Stomach (tissue), 9 donors: ENCODE data around the gene LGR4. TPM values are rescaled to one million over a fixed set of nuclear protein-coding genes. Genes with fewer than 3 reads are reported as not detected.
"Not testable (repeated sequence)": the region's sequence is repeated elsewhere in the genome, so short reads cannot be mapped to it uniquely, and the experiment has no call there.

Experiments
- DNase-seq, 2 donors: peaks; one replicate each; pipeline versions ENCODE4 v3.0.0 to v3.0.0-alpha.2; 2013 to 2019
- H3K27ac ChIP-seq, 5 donors: fragments of 200-600 bp in 4 of 5; sonication (generic) in 4 of 5; one replicate each; pipeline ENCODE4 v1.5.1; 2013 to 2019; ENCODE audit warnings: mild to moderate bottlenecking in 1 of 5, moderate library complexity in 1 of 5
- H3K27me3 ChIP-seq, 3 donors: fragments of 200-600 bp; sonication (generic); one replicate each; pipeline ENCODE4 v1.5.1; 2017 to 2019; ENCODE audit warnings: mixed run types in 1 of 3
- H3K36me3 ChIP-seq, 4 donors: fragments of 200-600 bp; sonication (generic); 1 replicate in 3 of 4; 2 replicates in 1 of 4; pipeline ENCODE4 v1.5.1; 2016 to 2019
- H3K4me1 ChIP-seq, 4 donors: fragments of 200-600 bp; sonication (generic); one replicate each; pipeline ENCODE4 v1.5.1; 2016 to 2019
- H3K4me3 ChIP-seq, 4 donors: fragments of 200-600 bp; sonication (generic) in 3 of 4; one replicate each; pipeline ENCODE4 v1.5.1; 2016 to 2019; ENCODE audit warnings: mild to moderate bottlenecking in 1 of 4
- H3K9me3 ChIP-seq, 4 donors: fragments of 200-600 bp; sonication (generic); one replicate each; pipeline ENCODE4 v1.5.1; 2016 to 2019
- CTCF ChIP-seq, 7 experiments: fragments of 450-650 bp in 4 of 7; fragments of 200-600 bp in 3 of 7; sonication (generic) in 3 of 7; IDR thresholded peaks; one replicate each; pipeline ENCODE4 v1.5.1; 2016 to 2019; ENCODE audit warnings: antibody characterized with exemption in 7 of 7, control low read depth in 2 of 7, mild to moderate bottlenecking in 1 of 7
- EP300 ChIP-seq: sonication (generic); formaldehyde crosslinking; IDR thresholded peaks from one replicate; pipeline ENCODE4 v1.6.1; 2017; ENCODE audit warnings: antibody characterized with exemption
- POLR2A ChIP-seq, 4 donors: fragments of 450-650 bp; IDR thresholded peaks; one replicate each; pipeline ENCODE4 v1.6.1; 2016; ENCODE audit warnings: antibody characterized with exemption in 4 of 4, control low read depth in 2 of 4, mild to moderate bottlenecking in 1 of 4, moderate library complexity in 1 of 4
- POLR2AphosphoS5 ChIP-seq, 3 donors: sonication (generic); formaldehyde crosslinking; IDR thresholded peaks; one replicate each; pipeline ENCODE4 v1.6.1; 2016; ENCODE audit warnings: antibody characterized with exemption in 3 of 3
- WGBS, 5 donors: extraction: QIAGEN DNeasy Blood & Tissue Kit in 3 of 5; methylation state at CpG; one replicate each; pipeline versions ENCODE4 v1.1.5 to v1.1.7; 2013 to 2018; 5-methylcytosine and 5-hydroxymethylcytosine counted together
- intact Hi-C: fragments of 100-400 bp; cut with DNase I; formaldehyde crosslinking; loops from one replicate; pipeline ENCODE4 v1.15.1; 2023; ENCODE audit warnings: low total_unique reads
- polyA plus RNA-seq, 3 donors: library from polyadenylated mRNA; stranded (reverse); fragments of 200-250 nt; gene quantifications; one replicate each; pipeline ENCODE4 v1.2.3, GENCODE V29; 2013
- total RNA-seq, 5 donors: library from RNA; depleted of rRNA; stranded (reverse); fragments of >200 nt; gene quantifications; one replicate each; pipeline versions ENCODE4 v1.1.0 to v1.2.3, GENCODE V29; 2014 to 2016
- donor health status: healthy with polysubstance abuse.
- donor health status: Bipolar disorder and iron deficiency.
- donor health status: healthy.

Gene LGR4
- total and polyA plus RNA-seq, 8 donors, result 5.6 to 236 (median 31.3) TPM

- Histone ChIP-seq H3K27me3 (no peaks in the 10 kb centered on the region), H3K4me1 (peaks cover 9 to 60% (median 40%) of the 10 kb centered on the region in 4 donors), H3K27ac (peak overlapping the region in 2 of 5 donors; percentile 3 to 8), H3K4me3 (no peak overlapping the region), H3K36me3 (no peaks in the 10 kb centered on the region), H3K9me3 (no peaks in the 10 kb centered on the region)
- 85 to 91% (median 89%) methylated on average over 3 of the region's 3 CpGs for WGBS, 5 donors
- intact Hi-C loops, result no loop called here
- no peak for DNase-seq
- TF ChIP-seq POLR2AphosphoS5 (IDR thresholded peaks at IDR 0.05) (no peak), POLR2A (IDR thresholded peaks at IDR 0.05) (no peak), CTCF (IDR thresholded peaks at IDR 0.05) (no peak), EP300 (no peak)
Measured at GRCh38 chr11:27452147-27452546, 20.4 kb downstream of the LGR4 start.

DNA sequence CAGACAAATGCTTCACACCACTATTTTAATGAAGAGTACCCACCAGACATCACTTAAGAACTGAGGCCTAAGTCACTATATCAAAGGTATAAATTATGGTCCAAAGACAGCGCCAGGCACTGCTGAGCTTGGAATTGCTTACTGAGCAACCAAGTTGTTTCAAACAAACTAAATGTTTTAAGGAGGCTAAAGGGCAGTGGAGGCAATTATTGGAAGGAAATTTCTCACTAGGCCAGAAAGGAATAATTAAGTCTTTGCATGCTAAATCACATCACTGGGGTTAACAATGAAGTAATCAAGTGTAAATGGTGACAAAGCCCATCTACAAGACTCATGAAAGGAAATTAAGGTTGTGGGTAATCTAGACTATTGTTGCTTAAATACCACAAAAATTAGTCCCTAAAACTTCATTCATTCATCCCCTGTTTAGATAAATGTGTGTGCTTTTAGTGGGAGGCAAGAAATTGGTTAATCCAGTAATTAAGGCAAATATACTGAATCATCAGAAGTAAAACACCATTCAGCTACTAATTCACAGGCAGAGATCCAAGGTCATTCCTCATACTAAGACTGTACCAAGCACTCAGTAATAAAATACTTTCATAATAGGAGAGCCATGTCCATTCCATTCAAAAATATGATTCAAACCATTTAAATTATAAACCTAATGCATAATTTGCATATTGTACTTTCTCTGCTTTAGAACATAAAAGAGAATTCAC is 21.2 kb downstream of the LGR4 start:
- Histone ChIP-seq H3K9me3 (no peaks in the 10 kb centered on the region), H3K36me3 (no peaks in the 10 kb centered on the region), H3K27me3 (no peaks in the 10 kb centered on the region), H3K4me3 (no peak overlapping the region), H3K4me1 (peaks cover 2 to 53% (median 33%) of the 10 kb centered on the region in 4 donors), H3K27ac (peak overlapping the region in 1 of 5 donors; percentile 3)
- 73 to 94% (median 81%) methylated on average over 1 of the region's 1 CpG for WGBS, 5 donors
- no peak for TF ChIP-seq CTCF (IDR thresholded peaks at IDR 0.05)
- no peak for TF ChIP-seq EP300
- no peak for TF ChIP-seq POLR2AphosphoS5 (IDR thresholded peaks at IDR 0.05)
- no peak for TF ChIP-seq POLR2A (IDR thresholded peaks at IDR 0.05)
- intact Hi-C loops, result no loop called here
- DNase-seq, result no peak

DNA sequence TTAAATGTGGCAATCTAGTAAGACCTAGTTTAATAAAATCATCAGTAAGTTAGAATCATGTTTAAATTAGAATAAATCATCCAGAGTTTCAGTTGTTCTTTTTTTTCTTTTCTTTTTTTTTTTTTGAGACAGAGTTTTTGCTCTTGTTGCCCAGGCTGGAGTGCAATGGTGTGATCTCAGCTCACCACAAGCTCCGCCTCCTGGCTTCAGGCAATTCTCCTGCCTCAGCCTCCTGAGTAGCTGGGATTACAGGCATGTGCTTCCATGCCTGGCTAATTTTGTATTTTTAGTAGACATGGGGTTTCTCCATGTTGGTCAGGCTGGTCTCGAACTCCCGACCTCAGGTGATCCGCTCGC is 24.4 kb downstream of the LGR4 start:
- H3K9me3 ChIP-seq, H3K27me3 ChIP-seq, H3K36me3 ChIP-seq, intact Hi-C loops, DNase-seq, H3K4me3 ChIP-seq, H3K27ac ChIP-seq: not testable (repeated sequence)
- H3K4me1 ChIP-seq, result peaks cover 0 to 41% (median 24%) of the 10 kb centered on the region in 4 donors
- 97 to 100% (median 97%) methylated on average over 5 of the region's 5 CpGs for WGBS, 5 donors

DNA sequence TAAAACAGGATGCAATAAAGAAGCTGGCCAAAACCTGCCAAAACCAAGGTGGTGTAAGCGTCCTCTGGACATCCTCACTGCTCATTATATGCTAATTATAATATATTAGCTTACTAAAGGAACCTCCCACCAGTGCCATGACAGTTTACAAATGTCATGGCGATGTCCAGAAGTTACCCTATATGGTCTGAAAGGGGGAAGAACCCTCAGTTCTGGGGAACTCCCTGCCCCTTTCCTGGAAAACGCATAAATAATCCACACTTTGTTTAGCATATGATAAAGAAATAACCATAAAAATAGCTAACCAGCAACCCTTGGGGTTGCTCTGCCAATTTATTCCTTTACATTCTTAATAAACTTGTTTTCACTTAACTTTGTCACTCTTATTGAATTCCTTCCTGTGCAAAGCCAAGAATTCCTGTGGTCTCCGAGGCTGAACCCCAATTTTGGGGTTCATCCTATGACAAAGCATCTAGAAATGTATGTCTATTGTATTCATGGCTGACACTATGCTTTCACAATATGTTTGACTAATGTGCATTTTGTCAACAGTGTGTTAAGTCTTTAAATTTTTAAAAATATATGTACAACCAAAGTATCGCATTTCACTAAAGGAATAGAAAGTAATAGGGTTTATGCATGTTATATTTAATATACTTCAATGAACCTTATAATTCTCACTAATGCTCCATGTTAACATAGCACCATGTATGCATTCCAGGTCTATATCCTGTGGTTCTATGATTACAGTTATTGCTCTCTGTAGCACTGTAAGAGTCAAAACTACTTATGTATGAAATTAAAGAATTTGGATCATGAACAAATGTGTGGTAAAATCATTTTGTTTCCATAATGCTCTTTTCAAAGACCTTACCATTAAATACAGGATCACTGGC is 25.1 kb downstream of the LGR4 start:
- Histone ChIP-seq H3K9me3 (no peaks in the 10 kb centered on the region), H3K27me3 (no peaks in the 10 kb centered on the region), H3K4me3 (no peak overlapping the region), H3K4me1 (peaks cover 0 to 46% (median 27%) of the 10 kb centered on the region in 4 donors), H3K36me3 (no peaks in the 10 kb centered on the region), H3K27ac (no peak overlapping the region)
- 82 to 93% (median 86%) methylated on average over 5 of the region's 5 CpGs for WGBS, 5 donors
- no peak for DNase-seq
- intact Hi-C loops, result no loop called here
- TF ChIP-seq POLR2A (IDR thresholded peaks at IDR 0.05) (no peak), POLR2AphosphoS5 (IDR thresholded peaks at IDR 0.05) (no peak), CTCF (IDR thresholded peaks at IDR 0.05) (no peak), EP300 (no peak)
